Keratinocyte (primary cell): Measurements from ENCODE around the gene GSDMA.

Source experiments
- EZH2 ChIP-seq: IDR thresholded peaks from one replicate; pipeline ENCODE4 v1.6.1; 2012; ENCODE audit warnings: inconsistent platforms, mild to moderate bottlenecking, low read length, moderate library complexity
- TF ChIP-seq, protein P1 (sequence below), 3 experiments: IDR thresholded peaks in 1 of 3; conservative IDR thresholded peaks in 1 of 3; optimal IDR thresholded peaks in 1 of 3; 2 replicates in 2 of 3; 3 replicates in 1 of 3; pipeline versions ENCODE3 to v1.5.1; 2011; ENCODE audit warnings: low read length in 3 of 3, mild to moderate bottlenecking in 3 of 3, moderate library complexity in 2 of 3, control low read depth in 1 of 3, inconsistent platforms in 1 of 3; ENCODE audit not compliant: insufficient read depth in 2 of 3; ENCODE audit errors: extremely low read depth in 1 of 3

- TF ChIP-seq, protein P1, sequence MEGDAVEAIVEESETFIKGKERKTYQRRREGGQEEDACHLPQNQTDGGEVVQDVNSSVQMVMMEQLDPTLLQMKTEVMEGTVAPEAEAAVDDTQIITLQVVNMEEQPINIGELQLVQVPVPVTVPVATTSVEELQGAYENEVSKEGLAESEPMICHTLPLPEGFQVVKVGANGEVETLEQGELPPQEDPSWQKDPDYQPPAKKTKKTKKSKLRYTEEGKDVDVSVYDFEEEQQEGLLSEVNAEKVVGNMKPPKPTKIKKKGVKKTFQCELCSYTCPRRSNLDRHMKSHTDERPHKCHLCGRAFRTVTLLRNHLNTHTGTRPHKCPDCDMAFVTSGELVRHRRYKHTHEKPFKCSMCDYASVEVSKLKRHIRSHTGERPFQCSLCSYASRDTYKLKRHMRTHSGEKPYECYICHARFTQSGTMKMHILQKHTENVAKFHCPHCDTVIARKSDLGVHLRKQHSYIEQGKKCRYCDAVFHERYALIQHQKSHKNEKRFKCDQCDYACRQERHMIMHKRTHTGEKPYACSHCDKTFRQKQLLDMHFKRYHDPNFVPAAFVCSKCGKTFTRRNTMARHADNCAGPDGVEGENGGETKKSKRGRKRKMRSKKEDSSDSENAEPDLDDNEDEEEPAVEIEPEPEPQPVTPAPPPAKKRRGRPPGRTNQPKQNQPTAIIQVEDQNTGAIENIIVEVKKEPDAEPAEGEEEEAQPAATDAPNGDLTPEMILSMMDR (optimal IDR thresholded peaks at IDR 0.05 in 1 of 3, IDR thresholded peaks at IDR 0.05 in 1 of 3, conservative IDR thresholded peaks at IDR 0.05 in 1 of 3; ENCODE audit: extremely low read depth in 1 of 3, insufficient read depth in 2 of 3, low read length in 3 of 3) = no peak
- TF ChIP-seq EZH2 = no peak
Observed at GRCh38 chr17:39955726-39956225, 7.0 kb upstream of the GSDMA start.
